HG03139 (cell line): Measurements from ENCODE around the gene ABCA13.

ENCODE experiments used
- ATAC-seq: cut with Tn5 transposase; IDR thresholded peaks from one replicate; pipeline ENCODE4 v1.9.1; 2021; ENCODE audit not compliant: unreplicated experiment

ABCA13 gene

GRCh38 chr7:48627164-48627563, 455.9 kb downstream of the ABCA13 start:
- ATAC-seq: no peak

GRCh38 chr7:48628793-48629349, 457.6 kb downstream of the ABCA13 start:
- ATAC-seq: no peak

- no peak for ATAC-seq
These were observed 462.9 kb downstream of the ABCA13 start for GRCh38 chr7:48634116-48634632.

- no peak for ATAC-seq
These were observed 464.5 kb downstream of the ABCA13 start for GRCh38 chr7:48635796-48636195.

GRCh38 chr7:48636391-48637015, 465.2 kb downstream of the ABCA13 start:
- ATAC-seq: no peak

- no peak for ATAC-seq
These were observed 466.1 kb downstream of the ABCA13 start for GRCh38 chr7:48637382-48637781.

- no peak for ATAC-seq
These were observed 466.8 kb downstream of the ABCA13 start for GRCh38 chr7:48638041-48638440.

- ATAC-seq: no peak
These were observed 472.3 kb downstream of the ABCA13 start for GRCh38 chr7:48643431-48644013.

- no peak for ATAC-seq
These were observed 486.9 kb downstream of the ABCA13 start for GRCh38 chr7:48658138-48658537.

- ATAC-seq: no peak
These were observed 489.1 kb downstream of the ABCA13 start for GRCh38 chr7:48660306-48660870.

- no peak for ATAC-seq
These were observed 493.0 kb downstream of the ABCA13 start for GRCh38 chr7:48664241-48664640.

GRCh38 chr7:48665353-48666135, 494.3 kb downstream of the ABCA13 start:
- ATAC-seq: no peak

GRCh38 chr7:48667407-48667806, 496.1 kb downstream of the ABCA13 start:
- ATAC-seq: no peak

- ATAC-seq: no peak
These were observed 500.4 kb downstream of the ABCA13 start for GRCh38 chr7:48671656-48672055.

- no peak for ATAC-seq
These were observed 509.7 kb downstream of the ABCA13 start for GRCh38 chr7:48681006-48681405.

- ATAC-seq: no peak
These were observed 520.5 kb downstream of the ABCA13 start for GRCh38 chr7:48691788-48692187.
